Thyroid gland (tissue), 4 donors: Measurements from ENCODE around the gene DNAH8. TPM values are rescaled to one million over a fixed set of nuclear protein-coding genes. Genes with fewer than 3 reads are reported as not detected.

ENCODE experiments used
- DNase-seq, 2 donors: peaks; one replicate each; pipeline ENCODE4 v3.0.0-alpha.2; 2019
- H3K27ac ChIP-seq, 3 donors: fragments of 200-600 bp; sonication (generic); 1 replicate in 2 of 3; 2 replicates in 1 of 3; pipeline ENCODE4 v1.5.1; 2016 to 2019; ENCODE audit warnings: mild to moderate bottlenecking in 1 of 3, moderate library complexity in 1 of 3
- H3K27me3 ChIP-seq: fragments of 200-600 bp; sonication (generic); one replicate; pipeline ENCODE4 v1.5.1; 2019
- H3K36me3 ChIP-seq, 2 donors: fragments of 200-600 bp; sonication (generic); one replicate each; pipeline ENCODE4 v1.5.1; 2016 to 2019
- H3K4me1 ChIP-seq, 2 donors: fragments of 200-600 bp; sonication (generic); one replicate each; pipeline ENCODE4 v1.5.1; 2017 to 2019
- H3K4me3 ChIP-seq, 3 donors: fragments of 200-600 bp; sonication (generic); replicated peaks in 1 of 3; 1 replicate in 2 of 3; 2 replicates in 1 of 3; pipeline ENCODE4 v1.5.1; 2016; ENCODE audit warnings: mild to moderate bottlenecking in 1 of 3
- H3K9me3 ChIP-seq: fragments of 200-600 bp; sonication (generic); one replicate; pipeline ENCODE4 v1.5.1; 2017
- CTCF ChIP-seq, 6 experiments: fragments of 200-600 bp in 3 of 6; fragments of 450-650 bp in 3 of 6; sonication (generic) in 3 of 6; IDR thresholded peaks; one replicate each; pipeline ENCODE4 v1.5.1; 2016 to 2019; ENCODE audit warnings: antibody characterized with exemption in 6 of 6, mild to moderate bottlenecking in 2 of 6, inconsistent platforms in 1 of 6, moderate library complexity in 1 of 6
- POLR2A ChIP-seq, 2 donors: fragments of 450-650 bp; IDR thresholded peaks; one replicate each; pipeline ENCODE4 v1.6.1; 2017; ENCODE audit warnings: antibody characterized with exemption in 2 of 2, mild to moderate bottlenecking in 2 of 2, moderate library complexity in 1 of 2
- WGBS, 2 donors: methylation state at CpG; one replicate each; pipeline ENCODE4 v1.1.5; 2017; 5-methylcytosine and 5-hydroxymethylcytosine counted together
- intact Hi-C: fragments of 100-400 bp; cut with DNase I; formaldehyde crosslinking; loops from one replicate; pipeline ENCODE4 v1.15.1; 2023
- total RNA-seq, 4 donors: library from RNA; depleted of rRNA; stranded (reverse); fragments of >200 nt; gene quantifications; one replicate each; pipeline ENCODE4 v1.2.3, GENCODE V29; 2016

Gene DNAH8
- total RNA-seq, 4 donors from 2014 or later: 0.04 to 4.8 (median 0.12) TPM

- TF ChIP-seq POLR2A (IDR thresholded peaks at IDR 0.05) (no peak), CTCF (IDR thresholded peaks at IDR 0.05) (no peak)
- intact Hi-C loops: no loop called here
- WGBS, 2 donors: 58 to 65% methylated on average over 3 of the region's 3 CpGs
- H3K9me3 ChIP-seq: no peaks in the 10 kb centered on the region
- H3K4me3 ChIP-seq: no peak overlapping the region
- no peaks in the 10 kb centered on the region for H3K36me3 ChIP-seq
- no peaks in the 10 kb centered on the region for H3K4me1 ChIP-seq
- no peaks in the 10 kb centered on the region for H3K27me3 ChIP-seq
- no peak for DNase-seq
- no peak overlapping the region for H3K27ac ChIP-seq
Observed at GRCh38 chr6:38818691-38819090, 103.6 kb downstream of the DNAH8 start.

- H3K4me3 ChIP-seq: no peak overlapping the region
- intact Hi-C loops: no loop called here
- no peak for DNase-seq
- 90 to 91% methylated on average over 6 of the region's 6 CpGs for WGBS, 2 donors
- H3K27me3 ChIP-seq: no peaks in the 10 kb centered on the region
- H3K9me3 ChIP-seq: no peaks in the 10 kb centered on the region
- H3K4me1 ChIP-seq: no peaks in the 10 kb centered on the region
- H3K36me3 ChIP-seq: no peaks in the 10 kb centered on the region
- no peak for TF ChIP-seq CTCF (IDR thresholded peaks at IDR 0.05)
- TF ChIP-seq POLR2A (IDR thresholded peaks at IDR 0.05): no peak
- H3K27ac ChIP-seq: no peak overlapping the region
Observed at GRCh38 chr6:38822963-38823362, 107.9 kb downstream of the DNAH8 start.

GRCh38 chr6:38824243-38824894 lies 109.3 kb downstream of the DNAH8 start:
- intact Hi-C loops: no loop called here
- Histone ChIP-seq H3K4me1 (no peaks in the 10 kb centered on the region), H3K4me3 (no peak overlapping the region), H3K9me3 (no peaks in the 10 kb centered on the region), H3K36me3 (no peaks in the 10 kb centered on the region), H3K27ac (no peak overlapping the region), H3K27me3 (no peaks in the 10 kb centered on the region)
- DNase-seq: no peak
- TF ChIP-seq POLR2A (IDR thresholded peaks at IDR 0.05) (no peak), CTCF (IDR thresholded peaks at IDR 0.05) (no peak)
- 89 to 93% methylated on average over 5 of the region's 5 CpGs for WGBS, 2 donors

- H3K4me3 ChIP-seq: no peak overlapping the region
- DNase-seq: no peak
- H3K27me3 ChIP-seq: no peaks in the 10 kb centered on the region
- H3K27ac ChIP-seq: no peak overlapping the region
- TF ChIP-seq CTCF (IDR thresholded peaks at IDR 0.05): no peak
- TF ChIP-seq POLR2A (IDR thresholded peaks at IDR 0.05): no peak
- 50 to 66% methylated on average over 2 of the region's 2 CpGs for WGBS, 2 donors
- no peaks in the 10 kb centered on the region for H3K4me1 ChIP-seq
- intact Hi-C loops: no loop called here
- H3K9me3 ChIP-seq: no peaks in the 10 kb centered on the region
- H3K36me3 ChIP-seq: no peaks in the 10 kb centered on the region
Observed at GRCh38 chr6:38827024-38827423, 111.9 kb downstream of the DNAH8 start.

- TF ChIP-seq POLR2A (IDR thresholded peaks at IDR 0.05) (no peak), CTCF (IDR thresholded peaks at IDR 0.05) (no peak)
- H3K4me1 ChIP-seq: no peaks in the 10 kb centered on the region
- H3K27ac ChIP-seq: no peak overlapping the region
- no peak for DNase-seq
- H3K27me3 ChIP-seq: no peaks in the 10 kb centered on the region
- no peak overlapping the region for H3K4me3 ChIP-seq
- H3K9me3 ChIP-seq: no peaks in the 10 kb centered on the region
- intact Hi-C loops: no loop called here
- H3K36me3 ChIP-seq: no peaks in the 10 kb centered on the region
Observed at GRCh38 chr6:38831865-38832264, 116.8 kb downstream of the DNAH8 start.
